ENCODE measurements around the gene P3H2.

DNA sequence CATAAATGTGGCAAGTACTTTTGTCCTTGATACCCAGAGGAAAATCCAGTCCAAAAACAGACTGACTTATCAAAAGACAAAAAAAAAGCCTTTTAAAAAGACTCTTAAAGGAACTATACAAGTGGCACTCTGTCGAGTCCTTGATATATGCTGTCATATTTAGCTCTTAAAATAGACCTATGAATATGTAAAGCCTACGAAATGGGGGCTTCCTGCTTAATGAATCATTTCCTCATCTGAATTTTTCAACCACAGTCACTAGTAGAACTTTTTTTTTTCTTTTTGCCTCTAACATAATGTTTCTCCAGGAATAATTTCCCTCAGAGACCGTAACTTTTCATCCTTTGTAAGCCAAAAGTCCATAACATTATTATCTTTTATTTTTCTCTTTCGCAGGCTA lies 95.8 kb downstream of the P3H2 start:
- TF ChIP-seq RAD21 (IDR thresholded peaks at IDR 0.05; ENCODE audit: low read length) (no peak), POLR2A (IDR thresholded peaks at IDR 0.05; ENCODE audit: low read depth, low read length) (no peak), RFX5 (IDR thresholded peaks at IDR 0.05; ENCODE audit: low read depth, low read length) (no peak), SMC3 (IDR thresholded peaks at IDR 0.05; ENCODE audit: low read depth, low read length) (no peak), FOS (IDR thresholded peaks at IDR 0.05; ENCODE audit: low read depth, low read length) (no peak), MAFK (IDR thresholded peaks at IDR 0.05; ENCODE audit: low read depth, low read length) (no peak), BHLHE40 (IDR thresholded peaks at IDR 0.05; ENCODE audit: low read depth, low read length) (no peak), MXI1 (IDR thresholded peaks at IDR 0.05; ENCODE audit: borderline replicate concordance, low read depth, low read length) (no peak), RCOR1 (IDR thresholded peaks at IDR 0.05; ENCODE audit: insufficient replicate concordance, low read length) (no peak), MAZ (IDR thresholded peaks at IDR 0.05; ENCODE audit: borderline replicate concordance, low read depth, low read length) (no peak), CEBPB (IDR thresholded peaks at IDR 0.05; ENCODE audit: low read depth, low read length) (no peak)
- TF ChIP-seq, protein P1, sequence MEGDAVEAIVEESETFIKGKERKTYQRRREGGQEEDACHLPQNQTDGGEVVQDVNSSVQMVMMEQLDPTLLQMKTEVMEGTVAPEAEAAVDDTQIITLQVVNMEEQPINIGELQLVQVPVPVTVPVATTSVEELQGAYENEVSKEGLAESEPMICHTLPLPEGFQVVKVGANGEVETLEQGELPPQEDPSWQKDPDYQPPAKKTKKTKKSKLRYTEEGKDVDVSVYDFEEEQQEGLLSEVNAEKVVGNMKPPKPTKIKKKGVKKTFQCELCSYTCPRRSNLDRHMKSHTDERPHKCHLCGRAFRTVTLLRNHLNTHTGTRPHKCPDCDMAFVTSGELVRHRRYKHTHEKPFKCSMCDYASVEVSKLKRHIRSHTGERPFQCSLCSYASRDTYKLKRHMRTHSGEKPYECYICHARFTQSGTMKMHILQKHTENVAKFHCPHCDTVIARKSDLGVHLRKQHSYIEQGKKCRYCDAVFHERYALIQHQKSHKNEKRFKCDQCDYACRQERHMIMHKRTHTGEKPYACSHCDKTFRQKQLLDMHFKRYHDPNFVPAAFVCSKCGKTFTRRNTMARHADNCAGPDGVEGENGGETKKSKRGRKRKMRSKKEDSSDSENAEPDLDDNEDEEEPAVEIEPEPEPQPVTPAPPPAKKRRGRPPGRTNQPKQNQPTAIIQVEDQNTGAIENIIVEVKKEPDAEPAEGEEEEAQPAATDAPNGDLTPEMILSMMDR (conservative IDR thresholded peaks at IDR 0.05; ENCODE audit: low read depth, low read length), result no peak

Data from IMR-90 (cell line).